ENCODE measurements around the gene NUP188.

- no peak for TF ChIP-seq CTCF (IDR thresholded peaks at IDR 0.05; ENCODE audit: poor library complexity, severe bottlenecking)
- TF ChIP-seq EZH2 (IDR thresholded peaks at IDR 0.05; ENCODE audit: borderline replicate concordance, insufficient read depth, low read length, poor library complexity, severe bottlenecking), result no peak
- TF ChIP-seq MXI1 (conservative IDR thresholded peaks at IDR 0.05; ENCODE audit: poor library complexity, severe bottlenecking), result no peak
- no peak for TF ChIP-seq POLR2AphosphoS5 (IDR thresholded peaks at IDR 0.05)
- TF ChIP-seq EP300 (conservative IDR thresholded peaks at IDR 0.05; ENCODE audit: poor library complexity, severe bottlenecking), result no peak
- no peak for TF ChIP-seq TAF1 (IDR thresholded peaks at IDR 0.05; ENCODE audit: low read depth)
- no peak for TF ChIP-seq RAD21 (conservative IDR thresholded peaks at IDR 0.05)
- TF ChIP-seq, protein P1, sequence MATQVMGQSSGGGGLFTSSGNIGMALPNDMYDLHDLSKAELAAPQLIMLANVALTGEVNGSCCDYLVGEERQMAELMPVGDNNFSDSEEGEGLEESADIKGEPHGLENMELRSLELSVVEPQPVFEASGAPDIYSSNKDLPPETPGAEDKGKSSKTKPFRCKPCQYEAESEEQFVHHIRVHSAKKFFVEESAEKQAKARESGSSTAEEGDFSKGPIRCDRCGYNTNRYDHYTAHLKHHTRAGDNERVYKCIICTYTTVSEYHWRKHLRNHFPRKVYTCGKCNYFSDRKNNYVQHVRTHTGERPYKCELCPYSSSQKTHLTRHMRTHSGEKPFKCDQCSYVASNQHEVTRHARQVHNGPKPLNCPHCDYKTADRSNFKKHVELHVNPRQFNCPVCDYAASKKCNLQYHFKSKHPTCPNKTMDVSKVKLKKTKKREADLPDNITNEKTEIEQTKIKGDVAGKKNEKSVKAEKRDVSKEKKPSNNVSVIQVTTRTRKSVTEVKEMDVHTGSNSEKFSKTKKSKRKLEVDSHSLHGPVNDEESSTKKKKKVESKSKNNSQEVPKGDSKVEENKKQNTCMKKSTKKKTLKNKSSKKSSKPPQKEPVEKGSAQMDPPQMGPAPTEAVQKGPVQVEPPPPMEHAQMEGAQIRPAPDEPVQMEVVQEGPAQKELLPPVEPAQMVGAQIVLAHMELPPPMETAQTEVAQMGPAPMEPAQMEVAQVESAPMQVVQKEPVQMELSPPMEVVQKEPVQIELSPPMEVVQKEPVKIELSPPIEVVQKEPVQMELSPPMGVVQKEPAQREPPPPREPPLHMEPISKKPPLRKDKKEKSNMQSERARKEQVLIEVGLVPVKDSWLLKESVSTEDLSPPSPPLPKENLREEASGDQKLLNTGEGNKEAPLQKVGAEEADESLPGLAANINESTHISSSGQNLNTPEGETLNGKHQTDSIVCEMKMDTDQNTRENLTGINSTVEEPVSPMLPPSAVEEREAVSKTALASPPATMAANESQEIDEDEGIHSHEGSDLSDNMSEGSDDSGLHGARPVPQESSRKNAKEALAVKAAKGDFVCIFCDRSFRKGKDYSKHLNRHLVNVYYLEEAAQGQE (IDR thresholded peaks at IDR 0.05; ENCODE audit: borderline replicate concordance), result no peak
These were observed 64.3 kb downstream of the NUP188 start for GRCh38 chr9:129011761-129012181.
